COLO668 (cell line): ENCODE measurements around the gene PREX1.

Experiments used
- DNase-seq: peaks from one replicate; lab custom pipeline; 2025; ENCODE audit not compliant: unreplicated experiment; lab: John Stamatoyannopoulos, UW

The PREX1 gene

DNA sequence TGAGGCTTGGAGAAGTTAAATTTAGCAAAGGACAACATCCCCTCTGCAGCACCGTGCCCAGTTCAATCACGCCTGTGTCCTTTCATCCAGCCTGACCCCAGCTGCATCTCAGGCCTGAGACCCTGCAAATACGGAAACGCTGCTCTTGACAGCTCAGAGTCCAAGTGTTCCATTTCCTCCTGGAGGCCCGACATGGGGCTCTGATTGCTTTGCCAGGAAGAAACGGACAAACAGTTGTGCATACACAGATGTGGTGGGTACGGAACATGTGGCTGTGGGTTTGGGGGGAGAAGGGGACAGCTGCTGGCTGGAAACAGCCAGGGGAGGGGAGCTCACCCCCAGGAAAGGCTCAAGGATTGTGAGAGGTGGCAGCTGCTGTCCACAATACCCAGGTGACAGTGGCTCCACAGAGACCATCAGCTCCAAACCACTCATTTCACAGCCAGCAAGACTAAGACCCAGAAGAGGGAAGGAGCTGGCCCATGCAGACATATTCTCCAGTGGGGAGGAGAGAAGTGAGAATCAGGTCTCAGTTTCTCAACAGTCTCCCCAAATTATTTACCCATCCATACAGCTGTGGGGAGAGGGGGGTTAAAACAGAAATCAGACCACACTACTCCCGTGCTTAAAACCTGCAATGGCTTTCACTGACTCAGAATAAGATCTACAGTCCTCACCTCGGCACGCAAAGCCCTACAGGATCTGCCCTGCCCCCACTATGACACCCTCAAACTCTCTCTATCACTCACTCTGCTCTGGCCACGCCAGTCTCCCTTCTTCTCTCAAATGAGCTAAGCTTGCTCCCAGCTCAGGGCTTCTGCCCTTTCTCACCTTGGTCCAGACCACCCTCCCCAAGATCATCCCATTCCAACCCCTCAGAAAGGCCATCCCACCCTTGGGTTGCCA is 89.1 kb downstream of the PREX1 start:
- no peak for DNase-seq

GRCh38 chr20:48738094-48738398 is 89.8 kb downstream of the PREX1 start:
- DNase-seq = no peak

DNA sequence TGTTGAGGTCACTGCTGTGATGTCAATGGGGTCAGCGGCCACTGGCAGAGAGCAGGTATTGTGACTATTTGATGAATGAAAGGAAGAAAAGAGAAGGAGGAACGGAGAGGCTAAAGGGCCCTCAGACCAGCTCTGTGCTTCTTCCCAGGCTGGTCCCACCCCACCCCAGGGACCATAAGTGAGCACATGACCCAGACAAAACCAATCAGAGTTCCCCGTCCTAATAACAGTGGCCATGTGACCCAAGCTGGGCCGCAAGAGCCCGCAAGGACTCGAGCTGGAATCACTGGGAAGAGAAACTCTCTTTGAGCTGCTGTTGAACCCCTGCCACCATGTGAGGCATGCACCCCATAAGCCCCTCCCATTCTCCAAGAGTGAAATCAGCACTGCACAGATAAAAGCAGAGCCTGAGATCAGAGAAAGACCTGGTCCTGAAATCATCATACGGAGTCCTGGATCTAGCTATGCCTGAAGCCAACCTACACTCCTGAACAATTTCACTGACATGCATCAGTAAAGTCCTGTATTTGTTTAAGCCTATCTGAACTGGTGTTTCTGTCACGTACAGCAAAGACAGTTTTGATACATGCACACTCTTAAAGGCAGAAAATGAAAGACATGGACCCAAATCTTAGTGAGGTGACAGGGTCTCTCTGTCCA is 90.2 kb downstream of the PREX1 start:
- no peak for DNase-seq

DNA sequence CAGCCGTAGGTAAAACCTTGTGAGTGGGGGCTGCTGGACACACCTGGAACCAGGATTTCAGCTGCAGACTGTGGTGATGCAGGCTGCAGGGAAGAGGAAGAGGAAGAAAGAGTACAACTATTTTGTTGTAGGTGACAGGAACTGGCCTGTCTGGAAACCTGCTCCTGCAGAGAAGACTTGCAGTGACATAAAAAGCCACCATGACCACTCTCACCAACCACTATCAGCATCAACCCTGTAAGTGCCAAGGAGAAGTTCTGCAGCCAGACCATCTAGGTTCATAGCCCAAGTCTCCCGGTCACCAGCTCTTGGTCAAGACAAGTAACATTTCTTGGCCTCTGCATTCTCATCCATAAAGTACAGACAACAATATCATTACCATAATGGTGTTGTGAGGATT is 91.2 kb downstream of the PREX1 start:
- DNase-seq = no peak

DNA sequence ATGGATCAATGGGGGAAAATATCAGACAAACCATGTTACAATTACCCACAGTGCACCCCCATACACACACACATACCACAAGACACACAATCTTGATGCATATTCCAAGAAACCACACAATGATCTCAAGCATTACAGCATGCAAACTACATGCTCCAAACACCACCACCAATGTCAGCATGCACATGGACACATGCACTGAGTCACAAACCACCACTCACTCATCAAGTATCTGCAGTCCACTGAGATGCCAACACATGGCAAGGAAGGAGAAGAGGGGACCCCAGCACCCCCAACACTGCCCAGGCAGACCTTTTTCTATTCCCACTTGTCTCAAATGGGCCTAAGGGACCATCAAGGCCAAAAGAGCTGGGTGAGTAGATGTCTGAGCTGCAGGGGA is 91.6 kb downstream of the PREX1 start:
- DNase-seq = no peak

GRCh38 chr20:48735112-48735511 is 92.7 kb downstream of the PREX1 start:
- DNase-seq = no peak

DNA sequence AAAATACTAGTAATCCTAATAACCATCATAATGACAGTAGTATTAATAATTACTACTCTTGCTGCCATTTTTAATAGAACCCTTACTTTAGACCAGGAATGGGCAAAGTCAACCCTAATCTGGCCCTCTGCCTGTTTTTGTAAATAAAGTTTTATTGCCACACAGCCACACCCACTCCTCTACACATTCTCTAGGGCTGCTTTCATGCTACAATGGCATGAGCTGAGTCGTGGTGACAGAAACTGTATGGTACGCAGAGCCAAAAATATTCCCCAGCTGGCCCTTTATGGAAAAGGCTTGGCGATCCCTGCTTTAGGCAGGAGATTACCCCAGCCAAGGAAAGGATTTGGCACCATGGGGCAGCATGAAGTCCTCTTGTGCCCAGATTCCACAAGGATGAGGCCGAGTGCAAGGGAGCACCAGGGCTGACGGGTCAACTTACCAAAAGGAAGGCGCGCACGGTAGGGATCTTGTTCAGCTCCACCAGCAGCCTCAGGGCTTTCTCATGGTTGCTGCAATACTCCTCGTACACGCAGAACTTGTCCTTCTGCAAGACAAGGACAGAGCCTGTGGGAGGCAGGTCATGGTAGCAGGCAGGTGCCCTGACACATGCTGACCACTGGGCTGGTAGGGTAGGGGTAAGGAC is 93.6 kb downstream of the PREX1 start:
- no peak for DNase-seq

GRCh38 chr20:48733296-48733790 is 94.5 kb downstream of the PREX1 start:
- no peak for DNase-seq

DNA sequence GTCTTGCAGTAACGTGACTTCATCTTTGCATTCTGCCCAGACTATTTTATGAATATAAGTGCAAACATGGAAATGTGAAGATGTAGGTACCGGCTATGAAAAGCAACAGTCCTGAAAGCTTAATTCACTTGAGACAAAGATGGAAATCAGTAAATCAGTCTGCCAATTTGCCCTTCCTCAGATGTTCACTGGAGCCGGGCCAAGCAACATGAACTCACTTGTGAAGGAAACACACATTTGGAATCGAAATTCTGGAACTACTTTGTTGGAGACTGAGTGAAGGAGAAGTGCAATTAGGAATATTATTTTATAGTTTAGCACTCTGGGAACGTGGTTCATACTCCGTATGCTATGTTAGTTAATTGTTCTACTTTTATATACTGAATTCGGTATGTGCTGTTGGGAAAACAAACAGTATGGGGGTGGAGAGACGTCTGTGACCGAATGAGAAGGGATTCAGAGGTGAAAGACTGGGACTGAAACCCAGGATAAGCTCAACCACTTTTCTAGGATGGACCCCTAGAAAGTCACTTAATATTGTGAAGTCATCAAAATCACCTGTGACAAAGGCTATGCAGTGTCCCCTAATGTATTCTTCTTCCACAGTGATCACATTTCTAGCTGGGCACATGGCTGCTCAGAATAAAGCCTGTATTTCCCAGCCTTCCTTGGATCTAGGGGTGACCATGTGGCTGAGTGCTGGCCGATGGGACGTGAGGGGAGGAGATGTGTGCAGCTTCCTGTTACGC is 95.5 kb downstream of the PREX1 start:
- DNase-seq = no peak

DNA sequence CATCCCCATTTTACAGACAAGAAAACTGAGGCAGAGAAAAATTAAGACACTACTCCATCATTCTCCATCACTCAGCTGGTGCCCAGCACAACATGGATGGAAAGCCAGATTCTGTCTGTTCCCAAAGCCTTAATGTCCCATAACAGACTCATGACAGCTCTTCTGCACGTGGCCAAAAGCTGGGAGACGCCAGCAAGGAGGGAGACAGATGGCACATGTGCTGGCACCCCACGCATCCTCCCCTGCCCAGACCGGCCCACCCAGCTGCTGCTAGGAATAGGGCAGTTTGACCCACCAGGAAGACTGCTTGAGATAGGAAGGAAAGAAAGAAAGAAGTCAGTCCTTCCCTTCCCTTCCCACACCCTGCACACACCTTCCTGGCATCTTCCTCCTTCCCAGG is 96.3 kb downstream of the PREX1 start:
- DNase-seq = no peak

DNA sequence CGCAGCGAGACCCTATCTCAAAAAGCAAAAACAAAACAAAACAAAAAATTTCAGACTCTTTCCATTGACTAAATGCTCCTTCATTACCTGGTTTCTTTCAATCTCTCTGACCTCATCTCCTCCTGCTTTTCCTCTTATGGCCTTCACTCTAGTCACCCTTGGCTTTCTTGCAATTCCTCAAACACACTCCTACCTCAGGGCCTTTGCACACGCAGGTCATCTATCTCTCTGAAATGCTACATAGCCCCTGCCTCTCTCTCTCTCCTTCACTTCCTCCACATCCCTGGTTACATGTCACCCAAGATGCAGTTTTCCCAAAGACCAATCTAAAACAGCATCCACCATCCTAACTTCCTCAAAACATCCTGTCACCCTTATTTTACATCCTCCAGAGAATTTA is 96.8 kb downstream of the PREX1 start:
- DNase-seq = no peak

- DNase-seq = no peak
These were observed 98.3 kb downstream of the PREX1 start for GRCh38 chr20:48729538-48729937.

- DNase-seq = no peak
These were observed 99.6 kb downstream of the PREX1 start for GRCh38 chr20:48728042-48728825.

DNA sequence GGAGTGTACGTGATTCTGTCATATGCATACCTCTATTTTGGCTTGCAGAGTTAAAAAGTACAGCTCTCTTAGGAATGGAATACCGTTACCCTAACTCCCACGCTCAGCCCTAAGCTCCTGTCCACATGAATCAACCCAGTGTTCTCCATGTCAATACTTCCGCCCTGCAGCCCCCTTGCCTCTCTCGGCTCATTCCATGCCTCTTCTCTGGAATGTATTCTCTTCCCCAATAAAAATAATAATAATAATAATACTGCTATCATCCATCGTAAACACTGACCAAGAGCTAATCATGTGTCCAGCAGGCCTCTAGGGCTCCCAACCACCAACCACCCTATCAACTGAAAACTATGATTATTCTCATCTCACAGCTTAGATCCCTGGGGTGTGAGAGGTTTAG is 100.6 kb downstream of the PREX1 start:
- no peak for DNase-seq

DNA sequence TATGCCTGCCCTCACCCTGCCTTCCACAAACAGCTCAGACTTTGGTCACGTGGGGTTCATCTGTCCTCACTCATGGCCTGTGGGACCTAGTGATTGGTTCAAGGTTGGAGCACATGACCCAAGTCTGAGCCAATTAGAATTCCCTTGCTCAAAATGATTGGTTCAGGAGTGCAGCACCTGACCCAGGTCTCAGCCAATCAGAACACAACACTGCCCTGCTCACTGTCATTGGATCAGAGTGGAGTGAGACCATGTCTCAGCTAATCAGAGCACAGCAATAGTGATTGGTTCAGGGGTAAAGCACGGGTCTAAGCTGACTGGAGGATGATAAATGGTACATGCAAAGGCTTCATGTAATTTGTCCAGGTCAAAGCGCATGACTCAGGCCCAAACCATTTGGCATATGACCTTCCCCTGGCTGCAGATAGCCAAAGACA is 102.2 kb downstream of the PREX1 start:
- no peak for DNase-seq

DNA sequence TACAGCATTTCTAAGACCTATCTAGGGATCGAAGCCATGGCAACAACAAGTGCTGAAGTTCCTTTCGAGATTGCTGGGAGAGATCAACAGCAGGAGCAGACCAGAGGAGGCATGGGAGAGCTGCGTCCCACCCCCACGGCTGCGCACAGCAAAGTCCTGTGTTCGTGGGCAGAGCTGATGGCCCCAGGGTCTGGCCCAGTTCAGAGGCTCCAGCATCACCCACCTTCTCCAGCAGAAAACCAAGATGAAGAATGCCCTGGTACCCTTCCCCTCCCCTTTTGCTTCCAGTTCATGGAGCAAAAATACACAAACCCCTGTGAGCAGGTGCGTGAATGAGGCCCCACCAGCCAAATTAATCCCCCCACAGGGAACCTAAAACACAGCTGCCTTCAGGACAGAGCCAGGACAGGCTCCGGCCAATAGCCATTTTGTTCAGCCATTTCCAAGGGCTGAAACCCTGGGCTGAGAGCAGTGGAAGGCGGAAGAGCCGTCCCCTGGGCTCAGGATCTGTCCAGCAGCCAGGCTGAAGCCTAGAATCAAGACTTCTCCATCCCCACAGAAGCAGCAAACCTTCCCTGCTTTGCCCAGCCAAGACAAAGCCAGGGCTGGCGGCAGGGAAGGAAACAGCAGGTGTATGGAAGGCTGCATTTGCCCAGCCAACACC is 102.8 kb downstream of the PREX1 start:
- no peak for DNase-seq

DNA sequence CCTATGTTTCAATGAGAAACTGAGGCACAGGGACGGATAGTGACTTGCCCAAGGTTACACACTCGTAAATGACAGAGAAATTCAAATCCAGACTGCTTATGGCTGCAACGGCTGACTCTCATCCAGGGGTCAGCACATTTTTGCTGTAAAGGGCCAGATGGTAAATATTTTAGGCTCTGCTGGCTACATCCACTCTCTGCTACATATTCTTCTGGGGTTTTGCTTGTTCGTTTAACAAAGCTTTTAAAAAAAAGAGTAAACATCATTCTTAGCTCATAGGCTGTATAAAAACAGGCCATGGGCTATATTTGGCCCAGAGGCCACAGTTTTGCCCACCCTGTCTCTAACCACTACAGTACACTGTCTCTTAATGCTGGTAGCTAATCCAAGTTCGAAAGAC is 103.4 kb downstream of the PREX1 start:
- DNase-seq = no peak

DNA sequence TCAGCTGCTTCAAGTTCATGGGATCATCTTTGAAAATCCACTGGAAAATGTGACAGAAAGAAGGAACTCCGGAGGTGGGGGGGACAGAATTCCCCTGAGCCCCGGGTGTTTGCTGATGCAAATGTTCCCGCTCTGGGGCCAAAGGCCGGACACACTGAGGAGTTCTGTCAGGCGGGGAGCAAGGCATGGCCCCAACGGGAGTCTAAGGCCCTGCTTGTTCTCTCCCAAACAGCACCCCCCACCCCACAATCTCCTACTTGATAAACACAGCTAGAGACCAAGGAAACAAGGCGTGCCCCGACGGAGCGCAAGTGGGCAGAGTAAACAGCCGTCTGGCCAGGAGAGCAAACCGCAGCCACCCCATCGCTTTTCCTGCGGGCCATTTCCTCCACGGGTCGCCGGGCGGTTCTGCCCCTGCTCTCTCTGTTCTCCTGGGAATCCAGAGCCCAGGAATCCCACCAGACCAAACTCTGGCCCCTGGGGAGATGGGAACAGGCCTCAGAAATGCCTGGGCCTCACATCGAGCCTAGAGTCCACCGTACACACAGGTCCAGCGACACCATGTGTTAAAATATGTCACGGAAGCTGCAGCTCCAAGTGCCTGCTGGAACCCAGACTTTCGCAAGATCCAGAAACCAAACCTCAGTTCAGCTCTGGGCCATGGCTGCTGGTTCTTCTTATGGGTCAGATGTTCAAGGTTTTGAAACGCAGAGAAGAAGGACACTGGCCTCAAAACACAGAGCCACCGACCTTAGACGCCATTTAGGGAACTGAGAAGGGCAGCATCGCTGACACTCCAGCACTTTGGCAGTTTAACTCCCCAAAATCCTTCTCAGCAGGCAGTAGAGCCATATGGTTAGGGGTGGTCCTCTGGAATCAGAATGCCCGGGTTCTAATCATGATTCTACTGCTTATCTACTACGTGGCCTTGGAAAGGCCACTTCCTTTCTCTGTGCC is 104.2 kb downstream of the PREX1 start:
- DNase-seq = no peak

GRCh38 chr20:48722737-48723191 is 105.0 kb downstream of the PREX1 start:
- no peak for DNase-seq
